ENCODE measurements around the gene SKIC2. TPM values are rescaled to one million over a fixed set of nuclear protein-coding genes. Genes with fewer than 3 reads are reported as not detected.
"Not testable (repeated sequence)": the region's sequence is repeated elsewhere in the genome, so short reads cannot be mapped to it uniquely, and the experiment has no call there.

The SKIC2 gene
- total and polyA plus RNA-seq, 2 donors = 25.4 to 110 TPM

DNA sequence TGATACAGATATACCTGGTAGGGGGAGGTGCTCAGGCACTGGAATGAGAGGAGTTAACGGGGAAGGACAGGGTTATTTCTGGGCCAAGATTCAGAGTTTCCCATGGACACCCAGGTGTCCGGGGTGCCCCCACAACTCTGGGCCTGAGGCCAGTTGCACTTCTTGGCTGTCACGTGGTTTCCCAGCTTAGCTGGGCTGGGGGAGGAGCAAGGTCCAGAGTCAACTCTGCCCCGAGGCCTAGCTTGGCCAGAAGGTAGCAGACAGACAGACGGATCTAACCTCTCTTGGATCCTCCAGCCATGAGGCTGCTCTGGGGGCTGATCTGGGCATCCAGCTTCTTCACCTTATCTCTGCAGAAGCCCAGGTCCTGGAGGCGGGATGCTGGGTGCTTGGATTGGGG is 55.6 kb downstream of the SKIC2 start, which contains the start of gene C4B:
Gene C4B (plus strand): TSS at position 249 of the 400 bp plus-strand sequence. CDS start 51 bp downstream, at position 300.
- H3K36me3 ChIP-seq (ENCODE audit: control insufficient read depth in 2 of 2, insufficient read depth in 2 of 2, low read length in 1 of 2); H3K27ac ChIP-seq (ENCODE audit: low read depth in 1 of 2, low read length in 1 of 2); H3K4me3 ChIP-seq (ENCODE audit: low read length in 2 of 2); H3K9me3 ChIP-seq (ENCODE audit: control insufficient read depth in 2 of 2, insufficient read depth in 1 of 2, low read length in 1 of 2); H3K4me1 ChIP-seq (ENCODE audit: control insufficient read depth in 2 of 2, insufficient read depth in 2 of 2, low read length in 2 of 2); DNase-seq (ENCODE audit: low read depth in 6 of 9, low spot score in 9 of 9); H3K27me3 ChIP-seq (ENCODE audit: control insufficient read depth in 2 of 2, insufficient read depth in 1 of 2, low read length in 1 of 2): not testable (repeated sequence)
- no CpG with 5 or more reads among the region's 6 CpGs for WGBS

Other genes starting within 250 kb of the SKIC2 start
Only the 30 nearest of the 35 such genes appear.
- gene DDAH2, start 229.9 kb upstream of the SKIC2 start, total RNA-seq = 49.6 TPM
- 105 TPM for gene DDAH2, start 229.9 kb upstream of the SKIC2 start, polyA plus RNA-seq
- 431 TPM for gene CLIC1, start 222.6 kb upstream of the SKIC2 start, total RNA-seq
- 337 TPM for gene CLIC1, start 222.6 kb upstream of the SKIC2 start, polyA plus RNA-seq
- gene MSH5, start 219.2 kb upstream of the SKIC2 start, total RNA-seq = 8.4 TPM
- 15.2 TPM for gene MSH5, start 219.2 kb upstream of the SKIC2 start, polyA plus RNA-seq
- gene SAPCD1, start 196.5 kb upstream of the SKIC2 start, total RNA-seq = 1.2 TPM
- gene SAPCD1, start 196.5 kb upstream of the SKIC2 start, polyA plus RNA-seq = 9.7 TPM
- 0.76 TPM for gene VWA7, start 181.8 kb upstream of the SKIC2 start, total RNA-seq
- 0.66 TPM for gene VWA7, start 181.8 kb upstream of the SKIC2 start, polyA plus RNA-seq
- 16.6 TPM for gene VARS1, start 163.4 kb upstream of the SKIC2 start, total RNA-seq
- 25.2 TPM for gene VARS1, start 163.4 kb upstream of the SKIC2 start, polyA plus RNA-seq
- 71.8 TPM for gene LSM2, start 152.2 kb upstream of the SKIC2 start, total RNA-seq
- 76.8 TPM for gene LSM2, start 152.2 kb upstream of the SKIC2 start, polyA plus RNA-seq
- 1.2 TPM for gene HSPA1L, start 143.9 kb upstream of the SKIC2 start, total RNA-seq
- 2.4 TPM for gene HSPA1L, start 143.9 kb upstream of the SKIC2 start, polyA plus RNA-seq
- 73.8 TPM for gene HSPA1A, start 143.6 kb upstream of the SKIC2 start, total RNA-seq
- gene HSPA1A, start 143.6 kb upstream of the SKIC2 start, polyA plus RNA-seq = 68.8 TPM
- 110 TPM for gene HSPA1B, start 131.4 kb upstream of the SKIC2 start, total RNA-seq
- 46.8 TPM for gene HSPA1B, start 131.4 kb upstream of the SKIC2 start, polyA plus RNA-seq
- gene NEU1, start 96.4 kb upstream of the SKIC2 start, total RNA-seq = 20.8 TPM
- 21.9 TPM for gene NEU1, start 96.4 kb upstream of the SKIC2 start, polyA plus RNA-seq
- gene SLC44A4, start 80.2 kb upstream of the SKIC2 start, total RNA-seq = 0.42 TPM
- gene SLC44A4, start 80.2 kb upstream of the SKIC2 start, polyA plus RNA-seq = 1.7 TPM
- gene EHMT2, start 61.5 kb upstream of the SKIC2 start, total RNA-seq = 35.0 TPM
- gene EHMT2, start 61.5 kb upstream of the SKIC2 start, polyA plus RNA-seq = 60.1 TPM
- gene ZBTB12, start 57.1 kb upstream of the SKIC2 start, total RNA-seq = 1.9 TPM
- gene ZBTB12, start 57.1 kb upstream of the SKIC2 start, polyA plus RNA-seq = 2.6 TPM
- 9.0 TPM for gene C2, start 31.5 kb upstream of the SKIC2 start, total RNA-seq
- gene C2, start 31.5 kb upstream of the SKIC2 start, polyA plus RNA-seq = 10.3 TPM
- gene CFB, start 13.1 kb upstream of the SKIC2 start, total RNA-seq = 17.0 TPM
- gene CFB, start 13.1 kb upstream of the SKIC2 start, polyA plus RNA-seq = 41.0 TPM
- 62.9 TPM for gene NELFE, start 204 bp upstream of the SKIC2 start, total RNA-seq
- 44.5 TPM for gene NELFE, start 204 bp upstream of the SKIC2 start, polyA plus RNA-seq
- 11.8 TPM for gene DXO, start 13.0 kb downstream of the SKIC2 start, total RNA-seq
- gene DXO, start 13.0 kb downstream of the SKIC2 start, polyA plus RNA-seq = 27.3 TPM
- gene C4A, start 22.9 kb downstream of the SKIC2 start, total RNA-seq = 43.2 TPM
- gene C4A, start 22.9 kb downstream of the SKIC2 start, polyA plus RNA-seq = 206 TPM
- gene C4B, start 55.6 kb downstream of the SKIC2 start, total RNA-seq = 47.4 TPM
- 262 TPM for gene C4B, start 55.6 kb downstream of the SKIC2 start, polyA plus RNA-seq
- 0.24 TPM for gene CYP21A2, start 79.2 kb downstream of the SKIC2 start, total RNA-seq
- gene CYP21A2, start 79.2 kb downstream of the SKIC2 start, polyA plus RNA-seq = 15.7 TPM
- 2.1 TPM for gene TNXB, start 150.2 kb downstream of the SKIC2 start, total RNA-seq
- gene TNXB, start 150.2 kb downstream of the SKIC2 start, polyA plus RNA-seq = 8.3 TPM
- gene ATF6B, start 169.1 kb downstream of the SKIC2 start, total RNA-seq = 16.0 TPM
- 49.2 TPM for gene ATF6B, start 169.1 kb downstream of the SKIC2 start, polyA plus RNA-seq
- gene FKBPL, start 171.1 kb downstream of the SKIC2 start, total RNA-seq = 6.8 TPM
- gene FKBPL, start 171.1 kb downstream of the SKIC2 start, polyA plus RNA-seq = 6.0 TPM
- gene PRRT1, start 192.8 kb downstream of the SKIC2 start, total RNA-seq = not detected
- gene PRRT1, start 192.8 kb downstream of the SKIC2 start, polyA plus RNA-seq = 6.1 TPM
- 7.6 TPM for gene PPT2, start 195.0 kb downstream of the SKIC2 start, total RNA-seq
- gene PPT2, start 195.0 kb downstream of the SKIC2 start, polyA plus RNA-seq = 9.8 TPM
- 10.5 TPM for gene EGFL8, start 205.4 kb downstream of the SKIC2 start, total RNA-seq
- 31.9 TPM for gene EGFL8, start 205.4 kb downstream of the SKIC2 start, polyA plus RNA-seq
- 25.2 TPM for gene AGPAT1, start 216.9 kb downstream of the SKIC2 start, total RNA-seq
- gene AGPAT1, start 216.9 kb downstream of the SKIC2 start, polyA plus RNA-seq = 32.6 TPM
- 62.8 TPM for gene RNF5, start 219.2 kb downstream of the SKIC2 start, total RNA-seq
- gene RNF5, start 219.2 kb downstream of the SKIC2 start, polyA plus RNA-seq = 77.3 TPM
- 8.5 TPM for gene AGER, start 225.1 kb downstream of the SKIC2 start, total RNA-seq
- gene AGER, start 225.1 kb downstream of the SKIC2 start, polyA plus RNA-seq = 81.3 TPM